ENCODE measurements around the gene KLK8.

KLK8 gene

DNA sequence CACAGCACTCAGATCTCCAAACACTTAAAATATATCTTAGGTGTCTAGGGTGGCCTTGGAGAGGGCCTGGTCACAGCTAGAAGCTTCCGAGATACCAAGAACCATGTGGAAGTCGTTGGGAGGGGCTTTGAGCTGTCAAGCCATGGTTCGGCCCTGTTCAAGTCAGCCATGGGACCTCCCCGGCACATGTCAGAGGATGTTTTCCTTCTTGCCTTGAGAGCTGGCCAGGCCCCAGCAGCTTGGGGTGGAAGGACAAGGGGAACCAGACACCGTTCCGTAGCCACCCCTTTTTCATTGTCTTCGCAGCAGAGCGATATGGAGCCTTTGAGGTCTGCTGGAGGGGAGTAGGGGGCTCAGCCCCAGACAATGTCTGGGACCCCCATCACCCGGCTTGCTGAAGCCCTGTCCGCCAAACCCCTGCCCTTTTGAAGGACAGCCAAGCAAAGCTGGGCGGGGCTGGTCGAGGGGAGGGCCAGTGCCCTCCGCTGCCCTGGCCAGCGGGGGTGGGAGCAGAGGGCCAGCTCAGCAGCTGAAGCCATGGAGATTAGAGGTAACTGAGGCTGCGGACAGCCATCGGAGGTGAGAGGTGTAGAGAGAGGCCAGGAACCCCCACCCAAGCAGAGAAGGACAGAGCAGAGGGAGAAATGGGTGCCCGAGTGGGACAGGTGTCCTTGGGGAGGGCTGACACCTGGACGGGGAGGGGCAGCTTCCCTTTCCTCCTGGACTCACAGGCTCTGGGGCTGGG, 24.6 kb upstream of the KLK8 start:
- H3K4me1 Mint-ChIP-seq, result no peaks in the 10 kb centered on the region
- peaks cover 42 to 63% of the 10 kb centered on the region in 2 donors for H3K27me3 Mint-ChIP-seq

DNA sequence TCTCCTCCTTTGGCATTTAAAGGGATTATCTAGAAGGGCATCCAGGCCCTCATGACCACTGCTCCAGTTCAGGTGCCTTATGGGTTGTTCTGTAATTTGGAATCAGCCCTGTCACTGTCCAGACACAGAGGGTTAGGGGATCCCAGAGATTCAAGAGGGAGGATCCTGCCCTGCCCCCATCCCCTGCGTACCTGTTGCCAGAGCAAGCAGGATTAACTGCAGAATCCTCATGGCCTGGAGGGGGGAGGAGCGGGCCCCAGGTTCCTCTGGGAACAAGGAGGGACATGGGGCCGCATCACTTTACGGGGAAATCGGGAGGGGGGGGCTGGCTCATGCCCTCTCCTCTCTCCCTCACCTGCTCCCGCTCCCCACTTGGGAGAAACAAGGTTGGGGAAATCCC, 24.0 kb upstream of the KLK8 start:
- H3K9me3 Mint-ChIP-seq, result no peaks in the 10 kb centered on the region
- ATAC-seq (replicated peaks) (no peak), DNase-seq (no peak)
- H3K4me1 Mint-ChIP-seq, result peaks cover 0 to 1% of the 10 kb centered on the region in 2 donors
- H3K4me3 Mint-ChIP-seq, result no peak overlapping the region
- H3K27ac Mint-ChIP-seq, result no peak overlapping the region
- H3K36me3 Mint-ChIP-seq, result no peaks in the 10 kb centered on the region
- peaks cover 37 to 63% of the 10 kb centered on the region in 2 donors for H3K27me3 Mint-ChIP-seq

More for the DNA sequence above, 24.6 kb upstream of the KLK8 start:
- peaks cover 4 to 5% of the 10 kb centered on the region in 2 donors for H3K9me3 Mint-ChIP-seq
- DNase-seq (no peak), ATAC-seq (replicated peaks) (no peak)
- H3K36me3 Mint-ChIP-seq, result peaks cover 0 to 3% of the 10 kb centered on the region in 2 donors
- H3K27ac Mint-ChIP-seq, result no peak overlapping the region
- no peak overlapping the region for H3K4me3 Mint-ChIP-seq

DNA sequence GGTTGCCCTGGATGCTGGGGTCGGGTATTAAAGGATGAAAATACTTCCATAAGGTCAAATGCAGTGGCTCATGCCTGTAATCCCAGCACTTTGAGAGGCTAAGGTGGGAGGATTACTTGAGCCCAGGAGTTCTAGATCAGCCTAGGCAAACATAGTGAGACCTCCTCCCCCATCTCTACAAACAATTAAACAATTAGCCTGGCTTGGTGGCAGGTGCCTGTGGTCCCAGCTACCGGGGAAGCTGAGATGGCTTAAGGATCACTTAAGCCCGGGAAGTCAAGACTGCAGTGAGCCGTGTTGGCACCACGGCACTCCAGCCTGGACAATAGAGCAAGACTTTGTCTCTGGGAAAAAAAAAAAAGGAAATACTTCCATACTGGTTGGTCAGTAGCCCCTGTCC, 23.5 kb upstream of the KLK8 start:
- H3K27me3 Mint-ChIP-seq, result peaks cover 42 to 67% of the 10 kb centered on the region in 2 donors
- no peak overlapping the region for H3K27ac Mint-ChIP-seq
- peaks cover 1 to 6% of the 10 kb centered on the region in 2 donors for H3K4me1 Mint-ChIP-seq
- H3K4me3 Mint-ChIP-seq, result no peak overlapping the region
- no peaks in the 10 kb centered on the region for H3K9me3 Mint-ChIP-seq
- H3K36me3 Mint-ChIP-seq, result no peaks in the 10 kb centered on the region
- no peak for ATAC-seq (replicated peaks)
- DNase-seq, result no peak

DNA sequence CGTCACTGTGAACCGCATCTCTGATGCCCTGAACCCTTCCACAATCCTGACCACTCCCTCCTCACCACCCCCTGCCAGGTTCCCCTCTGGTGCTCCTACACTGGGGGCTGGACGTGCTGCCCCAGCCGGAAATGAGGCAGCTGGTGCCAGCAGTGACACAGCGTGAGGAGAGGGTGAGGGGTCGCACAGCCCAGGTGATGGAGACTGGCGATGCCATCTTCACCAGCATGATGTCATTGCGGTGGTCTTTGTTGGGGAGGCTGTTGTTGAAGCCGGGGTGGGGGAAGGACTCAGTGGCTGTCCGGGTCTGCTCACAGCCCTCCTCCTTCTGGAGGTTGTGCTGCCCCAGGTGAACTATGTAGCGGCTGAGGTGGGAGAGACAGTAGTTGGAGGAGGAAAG, 22.5 kb upstream of the KLK8 start:
- Mint-ChIP-seq H3K27ac (no peak overlapping the region), H3K27me3 (peaks cover 44 to 77% of the 10 kb centered on the region in 2 donors), H3K4me1 (peaks cover 4 to 14% of the 10 kb centered on the region in 2 donors), H3K36me3 (no peaks in the 10 kb centered on the region), H3K4me3 (no peak overlapping the region), H3K9me3 (no peaks in the 10 kb centered on the region)
- ATAC-seq (replicated peaks) (no peak), DNase-seq (no peak)

DNA sequence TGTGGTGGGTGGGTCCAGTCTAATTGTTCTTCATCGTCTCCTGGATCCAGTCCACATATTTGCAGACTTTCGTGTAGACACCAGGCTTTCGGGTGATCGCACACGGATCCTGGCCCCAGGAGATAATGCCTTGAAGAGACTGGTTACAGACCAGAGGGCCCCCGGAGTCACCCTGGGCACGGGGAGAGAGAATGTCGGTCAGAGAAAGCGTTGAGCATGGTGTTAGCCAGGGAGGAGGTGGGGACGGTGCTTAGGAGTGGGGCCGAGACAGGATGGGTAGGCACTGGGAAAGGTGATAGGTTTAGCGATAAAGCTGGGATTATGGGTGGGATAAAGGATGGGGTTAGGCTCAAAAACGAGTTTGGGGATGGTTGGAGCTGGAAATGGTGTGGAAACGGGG, 21.1 kb upstream of the KLK8 start:
- Mint-ChIP-seq H3K9me3 (peaks cover 0 to under 1% of the 10 kb centered on the region in 2 donors), H3K27me3 (peaks cover 54 to 87% of the 10 kb centered on the region in 2 donors), H3K36me3 (peaks cover 0 to 6% of the 10 kb centered on the region in 2 donors), H3K27ac (no peak overlapping the region), H3K4me3 (no peak overlapping the region), H3K4me1 (peaks cover 10 to 27% of the 10 kb centered on the region in 2 donors)
- ATAC-seq (replicated peaks) (no peak), DNase-seq (no peak)

DNA sequence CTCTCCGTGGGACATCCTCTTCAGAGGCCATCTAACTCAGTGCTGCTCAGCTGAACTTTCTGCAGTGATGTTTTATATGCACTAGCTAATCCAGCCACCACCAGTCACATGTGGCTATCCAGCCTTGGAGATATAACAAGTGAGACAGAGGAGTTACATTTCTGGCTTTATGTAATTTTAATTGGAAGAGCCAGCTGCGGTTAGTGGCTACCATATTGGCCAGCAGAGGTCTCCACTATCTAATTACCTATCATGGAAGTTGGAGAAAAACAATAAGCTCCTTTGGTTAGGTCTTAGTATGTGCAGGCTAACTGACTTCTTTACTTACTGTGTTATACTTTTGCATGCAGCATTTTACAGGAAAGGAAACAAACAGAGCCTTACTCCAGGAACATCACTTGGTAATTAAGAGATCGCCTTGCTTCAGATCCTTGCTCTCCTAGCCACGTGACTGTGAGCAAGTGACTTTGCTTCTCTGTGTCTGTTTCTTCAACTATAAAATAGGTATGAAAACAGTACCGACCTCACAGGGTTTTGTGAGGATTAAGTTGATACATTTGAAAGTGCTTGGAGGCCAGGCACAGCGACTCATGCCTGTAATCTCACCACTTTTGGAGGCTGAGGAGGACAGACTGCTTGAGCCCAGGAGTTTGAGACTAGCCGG, 19.7 kb upstream of the KLK8 start:
- no peak overlapping the region for H3K4me3 Mint-ChIP-seq
- no peak for DNase-seq
- H3K4me1 Mint-ChIP-seq, result peaks cover 20 to 38% of the 10 kb centered on the region in 2 donors
- ATAC-seq (replicated peaks), result peak; percentile 19 to 36
- peaks cover 0 to 13% of the 10 kb centered on the region in 2 donors for H3K36me3 Mint-ChIP-seq
- no peak overlapping the region for H3K27ac Mint-ChIP-seq
- H3K9me3 Mint-ChIP-seq, result peaks cover 0 to 7% of the 10 kb centered on the region in 2 donors
- H3K27me3 Mint-ChIP-seq, result peaks cover 58 to 88% of the 10 kb centered on the region in 2 donors

DNA sequence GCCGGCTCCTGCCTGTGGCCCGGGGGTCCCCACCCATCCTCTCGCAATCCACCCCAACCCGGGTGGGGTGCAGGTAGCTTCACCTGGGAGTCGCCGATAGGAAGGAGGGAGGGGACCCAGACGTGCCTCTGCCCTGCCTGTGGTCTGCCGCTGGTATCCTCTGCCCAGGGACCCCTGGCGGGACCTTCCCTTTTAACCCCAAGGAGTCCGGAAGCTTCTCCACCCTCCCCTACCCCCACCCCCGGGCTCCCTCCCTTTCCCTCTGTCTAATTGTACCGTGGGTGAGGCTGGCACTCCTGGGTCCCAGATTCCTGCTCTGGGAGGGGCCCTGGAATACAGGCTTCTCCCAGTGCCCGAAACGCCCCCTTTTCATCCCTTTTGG, 18.1 kb upstream of the KLK8 start, which contains the start of gene KLK10:
TSS of gene KLK10 (minus strand) at position 166 of the 382 bp plus-strand sequence. CDS start 579 bp downstream, outside the sequence.
- peak within 1 kb of the TSS; percentile 72 to 74 for H3K4me3 Mint-ChIP-seq
- peaks cover 0 to 7% of the 10 kb centered on the region in 2 donors for H3K9me3 Mint-ChIP-seq
- DNase-seq (no peak), ATAC-seq (replicated peaks) (no peak)
- peak within 1 kb of the TSS; percentile 62 for H3K27ac Mint-ChIP-seq
- peaks cover 0 to 13% of the 10 kb centered on the region in 2 donors for H3K36me3 Mint-ChIP-seq
- peaks cover 20 to 43% of the 10 kb centered on the region in 2 donors for H3K4me1 Mint-ChIP-seq
- H3K27me3 Mint-ChIP-seq, result peaks cover 71 to 88% of the 10 kb centered on the region in 2 donors

DNA sequence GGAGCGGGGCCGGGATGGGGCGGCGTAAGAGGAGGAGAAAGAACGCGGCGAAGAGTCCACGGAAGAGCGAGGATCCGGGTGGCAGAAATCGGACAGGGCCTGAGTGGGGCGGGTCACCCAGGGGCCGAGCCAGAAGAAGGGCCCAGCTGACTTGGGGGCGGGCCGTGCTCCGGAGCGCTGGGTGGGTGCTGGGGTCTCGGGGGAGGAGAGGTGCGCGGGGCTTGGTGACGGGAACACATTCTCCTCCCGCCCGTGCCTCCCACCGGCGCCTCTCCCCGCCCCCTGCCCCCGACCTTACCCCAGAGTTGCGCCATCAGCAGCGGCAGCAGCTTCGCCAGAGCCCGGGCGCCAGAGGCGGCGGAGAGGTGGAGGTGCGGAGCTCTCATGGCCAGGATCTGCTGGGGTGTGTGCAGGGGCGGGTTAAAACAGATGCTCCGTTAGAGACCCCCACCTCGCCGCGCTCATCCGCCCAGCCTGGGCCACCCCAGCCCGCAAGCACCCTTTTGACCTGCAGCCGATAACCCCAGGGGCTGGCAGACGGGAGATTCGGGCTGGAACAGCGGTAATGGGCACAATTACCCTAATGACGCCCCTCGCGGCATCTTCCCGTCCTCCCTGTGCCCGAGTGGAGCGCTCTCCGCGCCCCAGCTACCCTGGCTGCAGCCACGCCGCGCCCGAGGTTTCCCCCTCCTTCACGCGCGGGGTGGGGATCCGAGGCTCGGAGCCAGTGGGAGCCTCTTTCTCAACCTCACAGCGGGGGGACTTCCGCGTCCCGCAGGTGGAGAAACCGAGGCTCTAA, 17.5 kb upstream of the KLK8 start:
- Mint-ChIP-seq H3K4me1 (peaks cover 20 to 43% of the 10 kb centered on the region in 2 donors), H3K27ac (peak overlapping the region; percentile 62), H3K36me3 (peaks cover 0 to 13% of the 10 kb centered on the region in 2 donors), H3K4me3 (peak overlapping the region; percentile 72 to 74), H3K27me3 (peaks cover 71 to 88% of the 10 kb centered on the region in 2 donors), H3K9me3 (peaks cover 0 to 7% of the 10 kb centered on the region in 2 donors)
- peak in 1 of 2 donors; percentile 22 for ATAC-seq (replicated peaks)
- DNase-seq, result no peak

DNA sequence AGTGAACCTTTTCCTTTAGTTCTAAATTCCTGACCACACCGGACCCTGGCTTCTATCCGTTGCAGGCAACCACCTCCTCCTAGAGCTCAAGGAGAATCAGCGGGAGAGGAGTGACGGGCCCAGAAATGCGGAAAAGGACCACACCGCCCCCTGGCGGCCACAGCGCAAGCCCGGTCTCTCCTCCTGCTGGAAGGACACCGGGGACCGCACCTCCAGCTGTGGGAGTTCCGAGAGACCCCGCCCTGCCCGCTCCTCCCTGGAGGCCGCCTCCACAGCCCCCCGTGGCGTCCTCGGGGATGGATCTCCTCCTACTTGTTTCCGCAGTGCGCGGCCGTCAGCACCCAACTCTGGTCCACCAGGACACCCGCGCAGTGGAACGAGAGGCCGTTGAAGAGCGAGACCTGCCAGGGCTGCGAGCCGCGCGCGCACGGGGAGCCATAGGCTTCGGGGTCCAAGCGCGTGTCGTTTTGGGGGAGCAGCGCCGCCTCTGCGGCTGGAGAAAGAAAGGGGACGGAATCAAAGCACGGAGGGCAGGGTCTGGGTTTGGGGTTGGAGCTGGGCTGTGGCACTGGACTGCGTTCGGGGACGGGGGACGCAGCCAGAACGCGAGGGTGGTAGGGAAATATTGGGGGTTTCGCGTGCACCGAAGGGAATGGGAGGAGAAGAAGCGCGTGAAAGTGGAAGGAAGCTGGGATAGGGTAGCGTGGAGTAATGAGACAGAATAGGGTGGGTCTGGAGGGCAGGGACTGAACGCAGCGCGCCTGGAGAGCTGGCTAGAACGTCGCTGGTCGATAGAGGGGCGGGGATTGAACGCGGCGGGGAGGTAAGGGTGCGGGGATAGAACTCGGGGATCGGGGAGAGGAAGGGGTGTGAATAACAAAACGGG, 15.6 kb upstream of the KLK8 start:
- peaks cover 0 to 13% of the 10 kb centered on the region in 2 donors for H3K36me3 Mint-ChIP-seq
- peaks cover 0 to 7% of the 10 kb centered on the region in 2 donors for H3K9me3 Mint-ChIP-seq
- peak overlapping the region; percentile 66 to 71 for H3K4me3 Mint-ChIP-seq
- peak; percentile 43 to 45 for ATAC-seq (replicated peaks)
- no peak overlapping the region for H3K27ac Mint-ChIP-seq
- peaks cover 20 to 43% of the 10 kb centered on the region in 2 donors for H3K4me1 Mint-ChIP-seq
- peaks cover 74 to 76% of the 10 kb centered on the region in 2 donors for H3K27me3 Mint-ChIP-seq
- DNase-seq, result peak; percentile 33

DNA sequence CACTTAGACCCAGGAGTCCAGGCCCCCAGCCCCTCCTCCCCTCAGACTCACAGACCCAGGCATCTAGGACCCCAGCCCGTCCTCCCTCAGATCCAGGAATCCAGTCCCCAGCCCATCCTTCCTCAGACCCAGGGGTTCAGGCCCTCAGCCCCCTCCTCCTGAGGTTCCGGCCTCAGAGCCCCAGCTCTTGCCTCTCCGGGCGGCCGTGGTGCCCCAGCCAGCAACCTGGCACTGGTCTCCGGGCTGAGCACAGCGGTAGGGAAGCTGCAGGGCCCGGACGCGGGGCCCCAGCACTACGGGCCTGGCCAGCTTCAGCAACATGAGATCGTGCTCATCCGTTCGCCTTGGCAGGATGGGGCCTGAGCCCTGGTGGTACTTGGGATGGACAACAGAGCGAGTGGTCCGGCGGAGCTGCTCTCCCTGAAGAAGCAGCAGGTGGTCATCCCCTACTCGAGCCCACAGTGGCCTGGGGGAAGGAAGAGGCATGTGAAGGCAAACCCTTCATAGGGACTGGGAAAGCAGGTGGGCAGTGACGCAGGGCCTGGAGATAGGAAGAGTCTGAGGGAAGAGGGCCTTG, 14.4 kb upstream of the KLK8 start:
- H3K36me3 Mint-ChIP-seq, result peaks cover 0 to 13% of the 10 kb centered on the region in 2 donors
- peaks cover 0 to 7% of the 10 kb centered on the region in 2 donors for H3K9me3 Mint-ChIP-seq
- peaks cover 76 to 77% of the 10 kb centered on the region in 2 donors for H3K27me3 Mint-ChIP-seq
- ATAC-seq (replicated peaks) (no peak), DNase-seq (no peak)
- H3K27ac Mint-ChIP-seq, result no peak overlapping the region
- no peak overlapping the region for H3K4me3 Mint-ChIP-seq
- H3K4me1 Mint-ChIP-seq, result peaks cover 20 to 43% of the 10 kb centered on the region in 2 donors

DNA sequence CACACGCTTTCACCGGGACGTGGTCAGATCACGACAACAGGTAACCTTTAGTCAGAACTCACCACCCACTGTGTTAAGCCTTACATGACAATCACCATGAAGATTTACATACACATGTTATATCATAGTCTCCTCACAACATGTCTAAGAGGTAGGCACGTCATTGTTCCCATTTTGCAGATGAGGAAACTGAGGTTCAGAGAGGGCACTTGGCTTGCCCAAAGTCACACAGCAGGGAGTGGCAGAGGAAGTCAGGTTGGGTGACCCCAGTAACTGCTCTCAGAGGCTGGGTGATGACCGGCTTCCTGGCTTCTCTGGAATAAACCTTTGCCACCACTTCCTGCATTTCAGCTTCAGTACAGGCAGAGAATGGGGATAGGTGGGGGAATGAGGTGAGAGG, 12.8 kb upstream of the KLK8 start:
- H3K9me3 Mint-ChIP-seq, result peaks cover 0 to 7% of the 10 kb centered on the region in 2 donors
- DNase-seq, result no peak
- ATAC-seq (replicated peaks), result no peak
- peaks cover 17 to 32% of the 10 kb centered on the region in 2 donors for H3K4me1 Mint-ChIP-seq
- peaks cover 0 to 13% of the 10 kb centered on the region in 2 donors for H3K36me3 Mint-ChIP-seq
- no peak overlapping the region for H3K27ac Mint-ChIP-seq
- H3K27me3 Mint-ChIP-seq, result peaks cover 74 to 79% of the 10 kb centered on the region in 2 donors
- H3K4me3 Mint-ChIP-seq, result no peak overlapping the region

DNA sequence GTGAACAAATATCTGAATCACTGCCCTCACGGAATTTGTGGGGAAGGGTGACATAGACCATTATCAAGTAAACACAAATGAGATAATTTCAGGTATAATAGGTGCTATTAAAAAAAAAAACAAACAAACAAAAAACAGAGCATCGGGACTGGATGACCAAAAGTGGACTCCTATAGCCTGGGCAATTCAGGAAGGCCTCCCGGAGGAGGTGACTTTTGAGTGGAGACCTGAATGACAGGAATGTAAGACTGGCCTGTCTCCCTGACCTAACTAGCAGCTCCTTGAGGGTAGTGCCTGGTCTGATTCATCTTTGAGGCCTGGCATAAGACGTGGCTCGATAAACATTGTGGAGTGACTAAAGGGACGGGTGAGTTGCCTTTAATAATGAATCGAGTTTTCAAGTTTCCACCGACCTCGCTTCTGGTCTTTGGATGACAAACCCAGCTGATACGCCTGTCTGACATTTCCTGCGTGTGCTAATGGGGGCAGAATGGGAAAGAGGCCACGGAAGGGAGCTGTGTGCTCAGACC, 11.3 kb upstream of the KLK8 start:
- H3K4me3 Mint-ChIP-seq, result no peak overlapping the region
- ATAC-seq (replicated peaks), result no peak
- peaks cover 11 to 17% of the 10 kb centered on the region in 2 donors for H3K4me1 Mint-ChIP-seq
- DNase-seq, result no peak
- H3K27ac Mint-ChIP-seq, result no peak overlapping the region
- H3K27me3 Mint-ChIP-seq, result peaks cover 65 to 70% of the 10 kb centered on the region in 2 donors
- H3K9me3 Mint-ChIP-seq, result peaks cover 0 to 7% of the 10 kb centered on the region in 2 donors
- H3K36me3 Mint-ChIP-seq, result peaks cover 0 to 8% of the 10 kb centered on the region in 2 donors

All from stimulated activated naive B cell treated with anti-CD40 and anti-IgM and Interleukin-4, amounts not matched to agents 10 μg/mL and 1 μg/mL and 100 μg/mL, for 72 hours (primary cell).